K562 (cell line): ENCODE results near the gene PAF1. TPM values are rescaled to one million over a fixed set of nuclear protein-coding genes. Genes with fewer than 3 reads are reported as not detected.
A peak's percentile ranks its signal among the peaks of the same experiment; 100 is the strongest.

ENCODE experiments used
- ATAC-seq: fragments of 200-7000 bp; cut with Tn5 transposase; 3 replicates; pipeline ENCODE4 v1.9.1; 2020; ENCODE audit warnings: moderate library complexity
- BruUV-seq: library from RNA; stranded (reverse); fragments of 400-500 nt; replicated peaks from 2 replicates; lab custom pipeline; 2021; lab: Mats Ljungman, UMichigan
- CTCF ChIA-PET: fragments of 300-600 bp; formaldehyde crosslinking; extraction: SDS; loops from one replicate; lab custom pipeline; 2021; ENCODE audit warnings: low intra/inter-chr PET ratio; lab: Yijun Ruan, JAX
- POLR2A ChIA-PET: fragments of 300-600, 350-650 bp; sonication (Branson Sonifier 250); formaldehyde crosslinking; extraction: SDS; loops from one replicate; lab custom pipeline; 2021; ENCODE audit warnings: antibody characterized with exemption, inconsistent platforms; lab: Yijun Ruan, JAX
- DNase-seq, 4 experiments: peaks; one replicate each; pipeline versions ENCODE4 v3.0.0 to v3.0.0-alpha.2; 2011 to 2018; ENCODE audit warnings: low spot score in 3 of 4, mixed read lengths in 3 of 4; ENCODE audit errors: extremely low read depth in 1 of 4
- FAIRE-seq: peaks from 2 replicates; lab custom pipeline; 2011; peaks lifted over from hg19 to GRCh38; lab: Jason Lieb, UNC
- H2AFZ ChIP-seq: 2 replicates; pipeline ENCODE4 v1.6.0; 2011; ENCODE audit warnings: low read depth, low read length, control low read depth, inconsistent platforms
- H3K27ac ChIP-seq: fragments of 200-600 bp; 3 replicates; pipeline ENCODE4 v1.8.0; 2011; ENCODE audit warnings: low read depth, mild to moderate bottlenecking, control low read depth, inconsistent platforms, low read length, moderate library complexity, mixed read lengths; ENCODE audit errors: extremely low read depth
- H3K27me3 ChIP-seq, 2 experiments: fragments of 300-600 bp in 1 of 2; 2 replicates in 1 of 2; 3 replicates in 1 of 2; pipeline versions ENCODE4 v1.6.0 to v1.8.0; 2011; ENCODE audit warnings: inconsistent platforms in 2 of 2, low read length in 2 of 2, mild to moderate bottlenecking in 1 of 2, mixed read lengths in 1 of 2, moderate library complexity in 1 of 2; ENCODE audit not compliant: control insufficient read depth in 2 of 2, insufficient read depth in 2 of 2
- H3K36me3 ChIP-seq: fragments of 300-600 bp; 3 replicates; pipeline ENCODE4 v1.8.0; 2011; ENCODE audit warnings: mild to moderate bottlenecking, low read length, inconsistent platforms; ENCODE audit not compliant: control insufficient read depth, insufficient read depth
- H3K4me1 ChIP-seq, 2 experiments: fragments of 200-600 bp in 1 of 2; replicated peaks in 1 of 2; 2 replicates in 1 of 2; 3 replicates in 1 of 2; pipeline versions ENCODE4 v1.5.1 to v1.8.0; 2011; ENCODE audit warnings: inconsistent platforms in 2 of 2, low read length in 2 of 2, mild to moderate bottlenecking in 1 of 2, mixed read lengths in 1 of 2, moderate library complexity in 1 of 2; ENCODE audit not compliant: control insufficient read depth in 2 of 2, insufficient read depth in 2 of 2
- H3K4me2 ChIP-seq: 2 replicates; pipeline ENCODE4 v1.6.1; 2011; ENCODE audit warnings: low read length, control low read depth, inconsistent platforms, mixed read lengths; ENCODE audit not compliant: insufficient read depth
- H3K4me3 ChIP-seq: fragments of 200-600 bp; sonication (generic), shearing (Covaris generic); 2 replicates; pipeline ENCODE4 v1.5.1; 2016; ENCODE audit warnings: control low read depth, inconsistent platforms
- H3K79me2 ChIP-seq: fragments of 200-600 bp; 3 replicates; pipeline ENCODE4 v1.8.0; 2011; ENCODE audit warnings: low read length, inconsistent platforms; ENCODE audit not compliant: control insufficient read depth, insufficient read depth
- H3K9ac ChIP-seq, 2 experiments: 2 replicates each; pipeline versions ENCODE4 v1.6.0 to v1.6.1; 2011; ENCODE audit warnings: low read depth in 2 of 2, low read length in 2 of 2, control low read depth in 1 of 2, inconsistent platforms in 1 of 2, mild to moderate bottlenecking in 1 of 2, mixed read lengths in 1 of 2; ENCODE audit not compliant: insufficient read depth in 1 of 2
- H3K9me1 ChIP-seq: one replicate; pipeline ENCODE4 v1.6.0; 2011; ENCODE audit warnings: inconsistent platforms, mild to moderate bottlenecking, low read length, moderate library complexity; ENCODE audit not compliant: control insufficient read depth, insufficient read depth
- H3K9me3 ChIP-seq: replicated peaks from 2 replicates; pipeline ENCODE4 v1.5.1; 2011; ENCODE audit warnings: low read depth, low read length, inconsistent platforms; ENCODE audit not compliant: control insufficient read depth, insufficient read depth
- H4K20me1 ChIP-seq: replicated peaks from 2 replicates; pipeline ENCODE4 v1.6.1; 2011; ENCODE audit warnings: low read length, inconsistent platforms, mixed read lengths; ENCODE audit not compliant: control insufficient read depth, insufficient read depth
- CCAR2 ChIP-seq: fragments of 200-400 bp; formaldehyde crosslinking; IDR thresholded peaks from 2 replicates; pipeline ENCODE4 v1.6.1; 2017; ENCODE audit warnings: mild to moderate bottlenecking, low read depth, low read length
- CHD1 ChIP-seq: fragments of 200-600 bp; sonication (generic); IDR thresholded peaks from one replicate; pipeline ENCODE4 v1.6.1; 2012; ENCODE audit warnings: mild to moderate bottlenecking, moderate library complexity, low read length, inconsistent platforms
- CXXC5 ChIP-seq: fragments of 250-450 bp; sonication (Bioruptor Pico); IDR thresholded peaks from 2 replicates; pipeline ENCODE4 v1.8.0; 2022; ENCODE audit warnings: inconsistent platforms, mild to moderate bottlenecking, moderate library complexity
- FOXK2 ChIP-seq, 2 experiments: fragments of 450-650 bp; IDR thresholded peaks in 1 of 2; conservative IDR thresholded peaks in 1 of 2; 2 replicates each; pipeline ENCODE4 v1.6.1; 2016; ENCODE audit warnings: low read depth in 2 of 2, mild to moderate bottlenecking in 1 of 2
- RBFOX2 ChIP-seq: fragments of 200-400 bp; formaldehyde crosslinking; IDR thresholded peaks from 2 replicates; pipeline ENCODE4 v1.6.1; 2017; ENCODE audit warnings: low read depth, mild to moderate bottlenecking, low read length, moderate library complexity
- TCF7L2 ChIP-seq: fragments of 150-350 bp; IDR thresholded peaks from 2 replicates; pipeline ENCODE4 v1.6.1; 2016; ENCODE audit warnings: low read depth, mild to moderate bottlenecking, low read length, moderate library complexity
- WGBS: fragments of 100-300 bp; shearing (Covaris generic); methylation state at CpG from one replicate; pipeline ENCODE4 v1.1.6; 2016; ENCODE audit warnings: low coverage, mixed read lengths; ENCODE audit not compliant: insufficient coverage; ENCODE audit errors: missing lambda C conversion rate; 5-methylcytosine and 5-hydroxymethylcytosine counted together
- in situ Hi-C: fragments of 300-500 bp; cut with MboI; formaldehyde crosslinking; loops from 4 replicates; pipeline ENCODE4 v1.15.0; 2018; ENCODE audit warnings: inconsistent platforms, mixed read lengths
- intact Hi-C: fragments of 100-400 bp; cut with micrococcal nuclease; formaldehyde crosslinking; loops from 2 replicates; pipeline ENCODE4 v1.14.2; 2022
- polyA plus RNA-seq, 8 experiments: library from polyadenylated mRNA; depleted of rRNA in 4 of 8; stranded (reverse) in 5 of 8; unstranded in 3 of 8; fragments of >200 nt; fragmentation: Nextera tagmentation in 2 of 8; fragmentation: Illumina TruSeq in 1 of 8; extraction: Ambion mirVana in 2 of 8; extraction: Trizol in 1 of 8; gene quantifications; 2 replicates each; pipeline versions ENCODE4 v1.2.1 to v1.2.3, GENCODE V29; 2011 to 2014; ENCODE audit warnings: inconsistent platforms in 1 of 8, missing spikeins in 1 of 8
- total RNA-seq, 7 experiments: library from RNA; depleted of rRNA in 6 of 7; stranded (reverse); fragments of >200 nt in 6 of 7; fragmentation: Illumina TruSeq in 2 of 7; extraction: Trizol in 2 of 7; gene quantifications; 2 replicates each; pipeline versions ENCODE4 v1.2.1 to v1.2.3, GENCODE V29; 2011 to 2021; ENCODE audit warnings: low replicate concordance in 1 of 7
- TF ChIP-seq, protein P1 (sequence below): fragments of 250-450 bp; sonication (Bioruptor Pico); IDR thresholded peaks from 2 replicates; pipeline ENCODE4 v1.4.0; 2020; ENCODE audit warnings: borderline replicate concordance
- TF ChIP-seq, protein P2 (sequence below): fragments of 450-650 bp; IDR thresholded peaks from 2 replicates; pipeline ENCODE4 v1.6.1; 2017; ENCODE audit warnings: antibody characterized with exemption, mild to moderate bottlenecking
- TF ChIP-seq, protein P3 (sequence below), 2 experiments: fragments of 450-650 bp in 1 of 2; IDR thresholded peaks; 2 replicates each; pipeline ENCODE4 v1.6.1; 2011 to 2017; ENCODE audit warnings: low read depth in 2 of 2, antibody characterized with exemption in 1 of 2, borderline replicate concordance in 1 of 2, low read length in 1 of 2, mild to moderate bottlenecking in 1 of 2, mixed read lengths in 1 of 2; ENCODE audit not compliant: control insufficient read depth in 1 of 2
- TF ChIP-seq, protein P4 (sequence below): conservative IDR thresholded peaks from 2 replicates; pipeline ENCODE4 v1.6.1; 2011; ENCODE audit warnings: low read depth, mild to moderate bottlenecking, low read length; ENCODE audit not compliant: control insufficient read depth

The PAF1 gene
- total and polyA plus RNA-seq, 9 of the 15 experiments (the other 6 are each of a cell fraction or from before 2014, with no cell fraction given): 1.5 to 45.0 (median 33.8) TPM

DNA sequence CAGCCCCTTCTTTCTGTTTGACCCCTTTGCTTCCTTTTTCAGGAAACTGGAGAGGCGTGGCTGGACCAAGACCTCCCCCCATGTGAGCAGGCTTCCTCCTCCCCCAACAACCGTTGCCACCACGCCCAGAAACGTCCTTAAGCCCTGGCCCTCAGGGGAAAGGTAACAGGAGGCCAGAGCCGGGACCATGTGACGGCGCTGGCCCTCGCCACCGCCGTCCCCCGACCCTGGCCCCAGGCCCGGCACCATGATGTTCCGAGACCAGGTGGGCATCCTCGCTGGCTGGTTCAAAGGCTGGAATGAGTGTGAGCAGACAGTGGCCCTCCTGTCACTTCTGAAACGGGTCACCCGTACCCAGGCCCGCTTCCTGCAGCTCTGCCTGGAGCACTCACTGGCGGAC is 34.3 kb downstream of the PAF1 start:
- no TSS peak for BruUV-seq
- ChIA-PET POLR2A (interaction anchor here (1.9 to 2.4 kb wide), 2 partner anchors 10 to 34 kb away, joined by 6 to 7 read pairs; partner anchors contain the start of genes MED29 and PAF1), CTCF (no interaction called here)
- Histone ChIP-seq H3K79me2 (peaks cover 56% of the 10 kb centered on the region), H3K27ac (peak overlapping the region; percentile 70), H3K9me3 (no peaks in the 10 kb centered on the region), H4K20me1 (peaks cover 10% of the 10 kb centered on the region; the same call in 1 of the 2 replicates), H3K9ac (peak overlapping the region; percentile 46 to 84), H3K27me3 (no peaks in the 10 kb centered on the region), H3K4me3 (peak overlapping the region; percentile 21; the same call in 1 of the 2 replicates), H2AFZ (no peak overlapping the region), H3K4me1 (peaks cover 11 to 37% of the 10 kb centered on the region in 2 experiments), H3K9me1 (no peaks in the 10 kb centered on the region), H3K36me3 (peaks cover 88% of the 10 kb centered on the region), H3K4me2 (peak overlapping the region; percentile 65)
- ATAC-seq (peak; percentile 95), DNase-seq (peak; percentile 83 to 86 (median 83)), FAIRE-seq (peak; percentile 87)
- intact Hi-C loops (no loop called here), in situ Hi-C loops (no loop called here)
- WGBS: 18% methylated on average over 11 of the region's 18 CpGs
- TF ChIP-seq CXXC5 (CRISPR knock-in tag) (peak; percentile 39; the same call in 1 of the 2 replicates), TCF7L2 (no peak), CHD1 (no peak), RBFOX2 (peak; percentile 64), CCAR2 (no peak), FOXK2 (conservative IDR thresholded peaks at IDR 0.05 in 1 of 2, IDR thresholded peaks at IDR 0.05 in 1 of 2; ENCODE audit: low read depth in 2 of 2) (0 out of 4 replicates have a peak, but pooled peaks of 1 of the 2 experiments have one; percentile 12)
- TF ChIP-seq, protein P1, sequence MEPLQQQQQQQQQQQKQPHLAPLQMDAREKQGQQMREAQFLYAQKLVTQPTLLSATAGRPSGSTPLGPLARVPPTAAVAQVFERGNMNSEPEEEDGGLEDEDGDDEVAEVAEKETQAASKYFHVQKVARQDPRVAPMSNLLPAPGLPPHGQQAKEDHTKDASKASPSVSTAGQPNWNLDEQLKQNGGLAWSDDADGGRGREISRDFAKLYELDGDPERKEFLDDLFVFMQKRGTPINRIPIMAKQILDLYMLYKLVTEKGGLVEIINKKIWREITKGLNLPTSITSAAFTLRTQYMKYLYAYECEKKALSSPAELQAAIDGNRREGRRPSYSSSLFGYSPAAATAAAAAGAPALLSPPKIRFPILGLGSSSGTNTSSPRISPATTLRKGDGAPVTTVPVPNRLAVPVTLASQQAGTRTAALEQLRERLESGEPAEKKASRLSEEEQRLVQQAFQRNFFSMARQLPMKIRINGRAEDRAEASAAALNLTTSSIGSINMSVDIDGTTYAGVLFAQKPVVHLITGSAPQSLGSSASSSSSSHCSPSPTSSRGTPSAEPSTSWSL (CRISPR knock-in tag): no peak
- TF ChIP-seq, protein P2, sequence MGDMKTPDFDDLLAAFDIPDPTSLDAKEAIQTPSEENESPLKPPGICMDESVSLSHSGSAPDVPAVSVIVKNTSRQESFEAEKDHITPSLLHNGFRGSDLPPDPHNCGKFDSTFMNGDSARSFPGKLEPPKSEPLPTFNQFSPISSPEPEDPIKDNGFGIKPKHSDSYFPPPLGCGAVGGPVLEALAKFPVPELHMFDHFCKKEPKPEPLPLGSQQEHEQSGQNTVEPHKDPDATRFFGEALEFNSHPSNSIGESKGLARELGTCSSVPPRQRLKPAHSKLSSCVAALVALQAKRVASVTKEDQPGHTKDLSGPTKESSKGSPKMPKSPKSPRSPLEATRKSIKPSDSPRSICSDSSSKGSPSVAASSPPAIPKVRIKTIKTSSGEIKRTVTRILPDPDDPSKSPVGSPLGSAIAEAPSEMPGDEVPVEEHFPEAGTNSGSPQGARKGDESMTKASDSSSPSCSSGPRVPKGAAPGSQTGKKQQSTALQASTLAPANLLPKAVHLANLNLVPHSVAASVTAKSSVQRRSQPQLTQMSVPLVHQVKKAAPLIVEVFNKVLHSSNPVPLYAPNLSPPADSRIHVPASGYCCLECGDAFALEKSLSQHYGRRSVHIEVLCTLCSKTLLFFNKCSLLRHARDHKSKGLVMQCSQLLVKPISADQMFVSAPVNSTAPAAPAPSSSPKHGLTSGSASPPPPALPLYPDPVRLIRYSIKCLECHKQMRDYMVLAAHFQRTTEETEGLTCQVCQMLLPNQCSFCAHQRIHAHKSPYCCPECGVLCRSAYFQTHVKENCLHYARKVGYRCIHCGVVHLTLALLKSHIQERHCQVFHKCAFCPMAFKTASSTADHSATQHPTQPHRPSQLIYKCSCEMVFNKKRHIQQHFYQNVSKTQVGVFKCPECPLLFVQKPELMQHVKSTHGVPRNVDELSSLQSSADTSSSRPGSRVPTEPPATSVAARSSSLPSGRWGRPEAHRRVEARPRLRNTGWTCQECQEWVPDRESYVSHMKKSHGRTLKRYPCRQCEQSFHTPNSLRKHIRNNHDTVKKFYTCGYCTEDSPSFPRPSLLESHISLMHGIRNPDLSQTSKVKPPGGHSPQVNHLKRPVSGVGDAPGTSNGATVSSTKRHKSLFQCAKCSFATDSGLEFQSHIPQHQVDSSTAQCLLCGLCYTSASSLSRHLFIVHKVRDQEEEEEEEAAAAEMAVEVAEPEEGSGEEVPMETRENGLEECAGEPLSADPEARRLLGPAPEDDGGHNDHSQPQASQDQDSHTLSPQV: peak; percentile 62; the same call in 1 of the 2 replicates
- TF ChIP-seq, protein P3, sequence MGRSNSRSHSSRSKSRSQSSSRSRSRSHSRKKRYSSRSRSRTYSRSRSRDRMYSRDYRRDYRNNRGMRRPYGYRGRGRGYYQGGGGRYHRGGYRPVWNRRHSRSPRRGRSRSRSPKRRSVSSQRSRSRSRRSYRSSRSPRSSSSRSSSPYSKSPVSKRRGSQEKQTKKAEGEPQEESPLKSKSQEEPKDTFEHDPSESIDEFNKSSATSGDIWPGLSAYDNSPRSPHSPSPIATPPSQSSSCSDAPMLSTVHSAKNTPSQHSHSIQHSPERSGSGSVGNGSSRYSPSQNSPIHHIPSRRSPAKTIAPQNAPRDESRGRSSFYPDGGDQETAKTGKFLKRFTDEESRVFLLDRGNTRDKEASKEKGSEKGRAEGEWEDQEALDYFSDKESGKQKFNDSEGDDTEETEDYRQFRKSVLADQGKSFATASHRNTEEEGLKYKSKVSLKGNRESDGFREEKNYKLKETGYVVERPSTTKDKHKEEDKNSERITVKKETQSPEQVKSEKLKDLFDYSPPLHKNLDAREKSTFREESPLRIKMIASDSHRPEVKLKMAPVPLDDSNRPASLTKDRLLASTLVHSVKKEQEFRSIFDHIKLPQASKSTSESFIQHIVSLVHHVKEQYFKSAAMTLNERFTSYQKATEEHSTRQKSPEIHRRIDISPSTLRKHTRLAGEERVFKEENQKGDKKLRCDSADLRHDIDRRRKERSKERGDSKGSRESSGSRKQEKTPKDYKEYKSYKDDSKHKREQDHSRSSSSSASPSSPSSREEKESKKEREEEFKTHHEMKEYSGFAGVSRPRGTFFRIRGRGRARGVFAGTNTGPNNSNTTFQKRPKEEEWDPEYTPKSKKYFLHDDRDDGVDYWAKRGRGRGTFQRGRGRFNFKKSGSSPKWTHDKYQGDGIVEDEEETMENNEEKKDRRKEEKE (IDR thresholded peaks at IDR 0.05; ENCODE audit: borderline replicate concordance in 1 of 2, control insufficient read depth in 1 of 2, low read depth in 2 of 2, low read length in 1 of 2): no peak
- TF ChIP-seq, protein P4, sequence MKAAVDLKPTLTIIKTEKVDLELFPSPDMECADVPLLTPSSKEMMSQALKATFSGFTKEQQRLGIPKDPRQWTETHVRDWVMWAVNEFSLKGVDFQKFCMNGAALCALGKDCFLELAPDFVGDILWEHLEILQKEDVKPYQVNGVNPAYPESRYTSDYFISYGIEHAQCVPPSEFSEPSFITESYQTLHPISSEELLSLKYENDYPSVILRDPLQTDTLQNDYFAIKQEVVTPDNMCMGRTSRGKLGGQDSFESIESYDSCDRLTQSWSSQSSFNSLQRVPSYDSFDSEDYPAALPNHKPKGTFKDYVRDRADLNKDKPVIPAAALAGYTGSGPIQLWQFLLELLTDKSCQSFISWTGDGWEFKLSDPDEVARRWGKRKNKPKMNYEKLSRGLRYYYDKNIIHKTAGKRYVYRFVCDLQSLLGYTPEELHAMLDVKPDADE: 0 out of 2 replicates have a peak, but pooled peaks have one; percentile 45
